Heart right ventricle (tissue), 16 donors: Measurements from ENCODE around the gene TMC2. TPM values are rescaled to one million over a fixed set of nuclear protein-coding genes. Genes with fewer than 3 reads are reported as not detected.

Experiments used
- ATAC-seq, 8 donors: fragments of 200-7000 bp; cut with Tn5 transposase; one replicate each; pipeline ENCODE4 v1.9.1; 2020; ENCODE audit warnings: mild to moderate bottlenecking in 8 of 8, moderate library complexity in 8 of 8, moderate number of reproducible peaks in 1 of 8
- DNase-seq, 2 donors: peaks; one replicate each; pipeline ENCODE4 v3.0.0-alpha.2; 2020
- H3K27ac ChIP-seq, 10 donors: fragments of 200-600 bp; sonication (generic) in 2 of 10; one replicate each; pipeline versions ENCODE4 v1.5.0 to v1.8.0; 2020 to 2022; ENCODE audit warnings: mild to moderate bottlenecking in 3 of 10
- H3K27me3 ChIP-seq, 7 donors: fragments of 200-600 bp; one replicate each; pipeline ENCODE4 v1.8.0; 2021 to 2022; ENCODE audit warnings: mild to moderate bottlenecking in 2 of 7
- H3K36me3 ChIP-seq, 9 donors: fragments of 200-600 bp; sonication (generic) in 1 of 9; one replicate each; pipeline versions ENCODE4 v1.5.0 to v1.8.0; 2020 to 2022; ENCODE audit warnings: mild to moderate bottlenecking in 2 of 9
- H3K4me1 ChIP-seq, 9 donors: fragments of 200-600 bp; sonication (generic) in 1 of 9; one replicate each; pipeline versions ENCODE4 v1.5.0 to v1.8.0; 2020 to 2022; ENCODE audit warnings: mild to moderate bottlenecking in 4 of 9
- H3K4me3 ChIP-seq, 10 donors: fragments of 200-600 bp; sonication (generic) in 2 of 10; one replicate each; pipeline versions ENCODE4 v1.5.0 to v1.8.0; 2020 to 2022; ENCODE audit warnings: mild to moderate bottlenecking in 7 of 10, moderate library complexity in 2 of 10
- H3K9me3 ChIP-seq, 11 donors: fragments of 200-600 bp in 10 of 11; sonication (generic) in 2 of 11; one replicate each; pipeline versions ENCODE4 v1.5.0 to v1.8.0; 2013 to 2022; ENCODE audit warnings: mild to moderate bottlenecking in 2 of 11, control low read depth in 1 of 11, moderate library complexity in 1 of 11
- WGBS, 2 donors: extraction: QIAGEN DNeasy Blood & Tissue Kit; methylation state at CpG; one replicate each; pipeline ENCODE4 v1.1.7; 2013; ENCODE audit warnings: inconsistent platforms in 1 of 2; 5-methylcytosine and 5-hydroxymethylcytosine counted together
- intact Hi-C, 10 donors: fragments of 100-400 bp; cut with DNase I; formaldehyde crosslinking; loops; one replicate each; pipeline versions ENCODE4 v1.11.1 to v1.14.2; 2022
- polyA plus RNA-seq, 2 donors: library from polyadenylated mRNA; stranded (reverse); fragments of 200-250 nt; gene quantifications; one replicate each; pipeline ENCODE4 v1.2.3, GENCODE V29; 2013
- total RNA-seq, 10 donors: library from RNA; stranded (reverse); fragmentation: NEBNext Ultra II Directional in 3 of 10; extraction: Animal tissue kit (Norgen Biotek cat#: 25700) in 3 of 10; gene quantifications; one replicate each; pipeline versions ENCODE4 v1.2.1 to v1.2.4, GENCODE V29; 2021 to 2023
- TF ChIP-seq, protein P1 (sequence below), 9 donors: fragments of 200-600 bp; sonication (generic) in 2 of 9; IDR thresholded peaks; one replicate each; pipeline versions ENCODE4 v1.5.0 to v1.8.0; 2021 to 2022; ENCODE audit warnings: antibody characterized with exemption in 9 of 9, mild to moderate bottlenecking in 5 of 9, moderate library complexity in 1 of 9
- donor health status: Arrhythmogenic right ventricular cardiomyopathy.
- donor health status: ischemic (EF 13 %, LVEDD 7.1; RV severe dilation, severe dysfunction).
- donor health status: healthy with polysubstance abuse.
- donor health status: DM: no; HTN: yes; CAD: no.
- donor health status: DM: no; HTN: no; CAD: no.
- donor health status: ischemic (EF 25% LVEDD 6.9; RV normal size, moderate dysfunction).
- donor health status: ischemic (EF 25% LVEDD 5.7; RV mildly dilated, moderate dysfunction).
- donor health status: healthy.
- donor health status: DM: yes; HTN: yes; CAD: no.
- donor health status: Ischemic cardiomyopathy.
- donor health status: ischemic (EF 35%, LVEDD 5.7; RV mildly dilated, moderate dysfunction).
- donor health status: nonischemic (EF 11% LVEDD 7.7; RV severe dilation, severe dysfunction).
- donor health status: DM: yes; HTN: yes; CAD: no.
- donor health status: PGD.
- donor health status: ischemic (EF 29% LVEDD 5.4; RV normal size, mild dysfunction).
- donor health status: nonischemic (EF 23%, LVEDD 6.1; RV moderate dilation, normal function).

TMC2 gene
- total and polyA plus RNA-seq, 12 donors, result 0.20 TPM; not detected in 11

DNA sequence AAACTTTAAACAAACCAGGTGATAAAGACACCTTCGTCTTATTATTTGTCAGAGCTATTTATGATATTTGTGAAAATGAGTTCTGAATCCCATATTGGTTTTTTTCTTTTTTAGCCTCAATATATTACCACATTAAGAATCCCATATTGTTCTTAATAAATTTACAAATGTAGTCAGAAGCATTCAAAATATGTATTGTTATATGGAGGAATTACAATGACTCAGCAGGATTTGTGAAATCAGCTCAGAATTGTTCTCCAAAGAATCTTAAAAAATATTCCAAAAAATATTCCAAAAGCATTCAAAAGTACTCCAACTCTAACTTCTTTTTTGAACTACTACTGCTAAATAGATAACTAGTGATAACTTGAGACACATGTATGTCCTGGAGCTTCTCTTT, 21.2 kb upstream of the TMC2 start:
- DNase-seq (no peak), ATAC-seq (no peak)
- H3K9me3 ChIP-seq, result no peaks in the 10 kb centered on the region
- intact Hi-C loops, result no loop called here
- H3K27me3 ChIP-seq, result peaks cover 0 to 4% (median 0%) of the 10 kb centered on the region in 7 donors
- TF ChIP-seq, protein P1, sequence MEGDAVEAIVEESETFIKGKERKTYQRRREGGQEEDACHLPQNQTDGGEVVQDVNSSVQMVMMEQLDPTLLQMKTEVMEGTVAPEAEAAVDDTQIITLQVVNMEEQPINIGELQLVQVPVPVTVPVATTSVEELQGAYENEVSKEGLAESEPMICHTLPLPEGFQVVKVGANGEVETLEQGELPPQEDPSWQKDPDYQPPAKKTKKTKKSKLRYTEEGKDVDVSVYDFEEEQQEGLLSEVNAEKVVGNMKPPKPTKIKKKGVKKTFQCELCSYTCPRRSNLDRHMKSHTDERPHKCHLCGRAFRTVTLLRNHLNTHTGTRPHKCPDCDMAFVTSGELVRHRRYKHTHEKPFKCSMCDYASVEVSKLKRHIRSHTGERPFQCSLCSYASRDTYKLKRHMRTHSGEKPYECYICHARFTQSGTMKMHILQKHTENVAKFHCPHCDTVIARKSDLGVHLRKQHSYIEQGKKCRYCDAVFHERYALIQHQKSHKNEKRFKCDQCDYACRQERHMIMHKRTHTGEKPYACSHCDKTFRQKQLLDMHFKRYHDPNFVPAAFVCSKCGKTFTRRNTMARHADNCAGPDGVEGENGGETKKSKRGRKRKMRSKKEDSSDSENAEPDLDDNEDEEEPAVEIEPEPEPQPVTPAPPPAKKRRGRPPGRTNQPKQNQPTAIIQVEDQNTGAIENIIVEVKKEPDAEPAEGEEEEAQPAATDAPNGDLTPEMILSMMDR (IDR thresholded peaks at IDR 0.05), result no peak
- H3K4me1 ChIP-seq, result no peaks in the 10 kb centered on the region
- H3K27ac ChIP-seq, result no peak overlapping the region
- H3K36me3 ChIP-seq, result no peaks in the 10 kb centered on the region
- WGBS, 2 donors, result 70 to 87% methylated on average over 1 of the region's 1 CpG
- H3K4me3 ChIP-seq, result no peak overlapping the region

DNA sequence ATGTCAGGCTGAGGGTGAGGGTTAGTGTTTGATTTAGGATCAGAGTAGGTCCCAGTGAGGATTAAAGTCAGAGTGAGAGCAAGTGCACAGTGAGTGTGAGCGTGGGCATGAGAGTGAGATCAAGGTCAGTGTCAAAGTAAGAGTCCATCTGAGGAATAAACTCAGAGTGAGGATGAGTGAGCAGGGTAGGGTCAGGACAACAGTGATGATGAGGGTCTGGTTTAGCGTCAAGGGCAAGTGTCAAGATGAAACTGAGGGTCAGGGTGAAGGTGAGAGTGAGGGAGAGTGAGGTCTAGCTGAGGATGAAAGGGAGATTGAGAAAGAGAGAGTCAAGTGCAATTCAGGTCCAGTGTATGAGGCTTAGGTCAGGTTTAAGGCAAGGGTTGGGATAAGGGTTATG, 20.0 kb upstream of the TMC2 start:
- intact Hi-C loops, result no loop called here
- 74 to 81% methylated on average over 2 of the region's 2 CpGs for WGBS, 2 donors
- ATAC-seq (no peak), DNase-seq (no peak)
- Histone ChIP-seq H3K36me3 (no peaks in the 10 kb centered on the region), H3K27ac (no peak overlapping the region), H3K27me3 (peaks cover 0 to 4% (median 0%) of the 10 kb centered on the region in 7 donors), H3K4me1 (peaks cover 0 to 6% (median 0%) of the 10 kb centered on the region in 9 donors), H3K9me3 (no peaks in the 10 kb centered on the region), H3K4me3 (no peak overlapping the region)
- TF ChIP-seq, protein P1 (IDR thresholded peaks at IDR 0.05), result no peak

DNA sequence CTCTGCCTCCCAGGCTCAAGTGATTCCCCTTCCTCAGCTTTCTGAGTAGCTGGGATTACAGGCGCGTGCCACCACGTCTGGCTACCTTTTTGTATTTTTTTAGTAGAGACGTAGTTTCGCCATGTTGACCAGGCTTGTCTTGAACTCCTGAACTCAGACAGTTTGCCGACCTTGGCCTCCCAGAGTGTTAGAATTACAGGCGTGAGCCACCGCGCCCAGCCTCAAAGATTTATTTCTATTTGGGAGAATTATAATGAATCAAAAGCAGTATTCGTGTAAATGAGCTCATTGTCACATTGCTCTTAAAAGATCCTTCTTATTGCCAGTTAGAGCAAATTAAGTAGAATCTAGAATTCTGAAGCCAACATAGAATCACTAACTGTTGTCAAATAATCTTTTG, 18.3 kb upstream of the TMC2 start:
- DNase-seq (no peak), ATAC-seq (no peak)
- TF ChIP-seq, protein P1 (IDR thresholded peaks at IDR 0.05), result no peak
- WGBS, 2 donors, result 87 to 89% methylated on average over 10 of the region's 10 CpGs
- Histone ChIP-seq H3K36me3 (no peaks in the 10 kb centered on the region), H3K4me1 (peaks cover 0 to 17% (median 0%) of the 10 kb centered on the region in 9 donors), H3K9me3 (no peaks in the 10 kb centered on the region), H3K27me3 (peaks cover 0 to 5% (median 0%) of the 10 kb centered on the region in 7 donors), H3K4me3 (no peak overlapping the region), H3K27ac (no peak overlapping the region)
- intact Hi-C loops, result no loop called here

DNA sequence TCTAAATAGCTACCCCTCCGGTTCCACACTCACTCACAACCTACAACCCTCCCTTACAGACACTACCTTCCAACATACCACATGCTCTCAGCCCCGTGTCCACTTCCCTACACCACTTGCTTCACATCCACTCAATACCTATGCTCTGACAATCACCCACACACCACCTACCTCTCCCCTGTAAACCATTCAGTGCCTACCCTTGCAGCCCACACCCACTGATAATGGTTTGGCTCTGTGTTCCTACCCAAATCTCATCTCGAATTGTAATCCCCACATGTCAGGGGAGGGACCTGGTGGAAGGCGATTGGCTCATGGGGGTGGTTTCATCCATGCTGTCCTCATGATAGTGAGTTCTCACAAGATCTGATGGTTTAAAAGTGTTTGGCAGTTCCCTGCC, 17.8 kb upstream of the TMC2 start:
- H3K27me3 ChIP-seq, result peaks cover 0 to 5% (median 0%) of the 10 kb centered on the region in 7 donors
- intact Hi-C loops, result no loop called here
- H3K36me3 ChIP-seq, result no peaks in the 10 kb centered on the region
- WGBS, 2 donors, result 81% methylated on average over 4 of the region's 4 CpGs
- H3K4me1 ChIP-seq, result peaks cover 0 to 22% (median 0%) of the 10 kb centered on the region in 9 donors
- no peak for DNase-seq
- no peaks in the 10 kb centered on the region for H3K9me3 ChIP-seq
- H3K27ac ChIP-seq, result no peak overlapping the region
- H3K4me3 ChIP-seq, result no peak overlapping the region
- ATAC-seq, result no peak
- TF ChIP-seq, protein P1 (IDR thresholded peaks at IDR 0.05), result no peak
